H9 (cell line): ENCODE measurements around the gene CHDH. TPM values are rescaled to one million over a fixed set of nuclear protein-coding genes. Genes with fewer than 3 reads are reported as not detected.

Source experiments
- DNase-seq: peaks from one replicate; pipeline ENCODE4 v3.0.0-alpha.2; 2017
- H2AFZ ChIP-seq: one replicate; pipeline ENCODE4 v1.6.1; 2013; ENCODE audit warnings: mild to moderate bottlenecking, low read length, control low read depth, moderate library complexity
- H2AK5ac ChIP-seq: 2 replicates; pipeline ENCODE4 v1.6.1; 2013; ENCODE audit warnings: low read length, control low read depth, mixed read lengths; ENCODE audit not compliant: insufficient read length
- H2BK120ac ChIP-seq: one replicate; pipeline ENCODE4 v1.6.1; 2013; ENCODE audit warnings: low read depth, mild to moderate bottlenecking, low read length, control low read depth, inconsistent platforms; ENCODE audit not compliant: poor library complexity, severe bottlenecking
- H2BK12ac ChIP-seq: 2 replicates; pipeline ENCODE4 v1.6.1; 2013; ENCODE audit warnings: low read length, control low read depth, mixed read lengths, low read depth; ENCODE audit not compliant: insufficient read length
- H2BK15ac ChIP-seq: 2 replicates; pipeline ENCODE4 v1.6.1; 2013; ENCODE audit warnings: low read depth, low read length, control low read depth
- H2BK20ac ChIP-seq: one replicate; pipeline ENCODE4 v1.6.1; 2013; ENCODE audit warnings: low read depth, mild to moderate bottlenecking, low read length, control low read depth, inconsistent platforms; ENCODE audit not compliant: poor library complexity, severe bottlenecking
- H2BK5ac ChIP-seq: 2 replicates; pipeline ENCODE4 v1.6.1; 2013; ENCODE audit warnings: low read length, control low read depth, mixed read lengths; ENCODE audit not compliant: insufficient read length
- H3K14ac ChIP-seq: 2 replicates; pipeline ENCODE4 v1.6.1; 2013; ENCODE audit warnings: low read length, control low read depth; ENCODE audit not compliant: insufficient read depth
- H3K18ac ChIP-seq: 2 replicates; pipeline ENCODE4 v1.6.1; 2013; ENCODE audit warnings: low read depth, mild to moderate bottlenecking, mixed read lengths, low read length, control low read depth; ENCODE audit not compliant: insufficient read length
- H3K23ac ChIP-seq: 2 replicates; pipeline ENCODE4 v1.6.1; 2013; ENCODE audit warnings: low read length, control low read depth, mixed read lengths, low read depth; ENCODE audit not compliant: insufficient read length
- H3K23me2 ChIP-seq: 2 replicates; pipeline ENCODE4 v1.6.1; 2013; ENCODE audit warnings: low read depth, mild to moderate bottlenecking, mixed read lengths, low read length, control low read depth; ENCODE audit not compliant: insufficient read length, poor library complexity, severe bottlenecking
- H3K27ac ChIP-seq: 2 replicates; pipeline ENCODE4 v1.5.1; 2013; ENCODE audit warnings: low read length, control low read depth, mixed read lengths, low read depth; ENCODE audit not compliant: insufficient read length
- H3K27me3 ChIP-seq: 2 replicates; pipeline ENCODE4 v1.6.1; 2013; ENCODE audit warnings: low read length, control low read depth, inconsistent platforms; ENCODE audit not compliant: insufficient read depth
- H3K4ac ChIP-seq: 2 replicates; pipeline ENCODE4 v1.6.1; 2013; ENCODE audit warnings: low read depth, mild to moderate bottlenecking, control low read depth, inconsistent platforms, low read length, moderate library complexity
- H3K4me1 ChIP-seq: 2 replicates; pipeline ENCODE4 v1.6.1; 2013; ENCODE audit warnings: low read length, control low read depth, inconsistent platforms; ENCODE audit not compliant: insufficient read depth
- H3K4me2 ChIP-seq: 2 replicates; pipeline ENCODE4 v1.6.1; 2013; ENCODE audit warnings: low read length, control low read depth, mixed read lengths; ENCODE audit not compliant: insufficient read length, insufficient read depth
- H3K56ac ChIP-seq: 2 replicates; pipeline ENCODE4 v1.6.1; 2013; ENCODE audit warnings: low read depth, mild to moderate bottlenecking, mixed read lengths, low read length, control low read depth; ENCODE audit not compliant: insufficient read length
- H3K79me1 ChIP-seq: 2 replicates; pipeline ENCODE4 v1.6.1; 2013; ENCODE audit warnings: low read depth, mild to moderate bottlenecking, moderate library complexity, low read length, control low read depth, inconsistent platforms; ENCODE audit not compliant: insufficient read depth, poor library complexity, severe bottlenecking
- H3K79me2 ChIP-seq: 2 replicates; pipeline ENCODE4 v1.6.1; 2013; ENCODE audit warnings: low read length, control low read depth, inconsistent platforms; ENCODE audit not compliant: insufficient read depth
- H3K9ac ChIP-seq: 2 replicates; pipeline ENCODE4 v1.6.1; 2013; ENCODE audit warnings: low read length, control low read depth, mixed read lengths; ENCODE audit not compliant: insufficient read length; ENCODE audit errors: extremely low read depth
- H3K9me3 ChIP-seq: one replicate; pipeline ENCODE4 v1.6.1; 2013; ENCODE audit warnings: low read depth, low read length, inconsistent platforms; ENCODE audit not compliant: control insufficient read depth
- H3T11ph ChIP-seq: one replicate; pipeline ENCODE4 v1.6.1; 2013; ENCODE audit warnings: mild to moderate bottlenecking, low read length, control low read depth, inconsistent platforms
- H4K20me1 ChIP-seq: one replicate; pipeline ENCODE4 v1.6.1; 2013; ENCODE audit not compliant: control insufficient read depth, insufficient read length, insufficient read depth
- H4K5ac ChIP-seq: 2 replicates; pipeline ENCODE4 v1.6.1; 2013; ENCODE audit warnings: low read depth, mild to moderate bottlenecking, mixed read lengths, low read length, control low read depth; ENCODE audit not compliant: insufficient read length
- H4K8ac ChIP-seq: replicated peaks from 2 replicates; pipeline ENCODE4 v1.6.1; 2013; ENCODE audit warnings: low read length, control low read depth, mixed read lengths, low read depth; ENCODE audit not compliant: insufficient read length
- H4K91ac ChIP-seq: 2 replicates; pipeline ENCODE4 v1.6.1; 2013; ENCODE audit warnings: low read depth, mild to moderate bottlenecking, moderate library complexity, mixed read lengths, low read length, control low read depth; ENCODE audit not compliant: insufficient read length
- H3K27ac Mint-ChIP-seq, 3 experiments: 2 replicates in 2 of 3; 3 replicates in 1 of 3; pipeline ENCODE4 v1.8.0; 2020 to 2021; ENCODE audit warnings: mixed read lengths in 3 of 3, mild to moderate bottlenecking in 1 of 3, moderate library complexity in 1 of 3
- H3K27me3 Mint-ChIP-seq: 2 replicates; pipeline ENCODE4 v1.8.0; 2021; ENCODE audit warnings: low read depth, mild to moderate bottlenecking, moderate library complexity, mixed read lengths
- H3K36me3 Mint-ChIP-seq, 3 experiments: 2 replicates in 2 of 3; 3 replicates in 1 of 3; pipeline ENCODE4 v1.8.0; 2020 to 2021; ENCODE audit warnings: low read depth in 3 of 3, mixed read lengths in 3 of 3; ENCODE audit not compliant: insufficient read depth in 1 of 3
- H3K4me1 Mint-ChIP-seq, 2 experiments: 2 replicates each; pipeline ENCODE4 v1.8.0; 2020; ENCODE audit warnings: mixed read lengths in 2 of 2
- H3K4me3 Mint-ChIP-seq, 2 experiments: 2 replicates in 1 of 2; 3 replicates in 1 of 2; pipeline ENCODE4 v1.8.0; 2020 to 2021; ENCODE audit warnings: mild to moderate bottlenecking in 2 of 2, mixed read lengths in 2 of 2, moderate library complexity in 1 of 2
- H3K9me3 Mint-ChIP-seq, 2 experiments: 2 replicates in 1 of 2; 3 replicates in 1 of 2; pipeline ENCODE4 v1.8.0; 2020; ENCODE audit warnings: mild to moderate bottlenecking in 2 of 2, mixed read lengths in 2 of 2, moderate library complexity in 1 of 2
- CTCF ChIP-seq: fragments of 200-600 bp; sonication (generic); conservative IDR thresholded peaks from 3 replicates; pipeline ENCODE4 v1.8.0; 2021; ENCODE audit warnings: antibody characterized with exemption, mild to moderate bottlenecking
- WGBS: extraction: QIAGEN DNeasy Blood & Tissue Kit; methylation state at CpG from one replicate; pipeline ENCODE4 v1.1.7; 2013; ENCODE audit warnings: missing lambda C conversion rate, low lambda C conversion rate, mixed read lengths; ENCODE audit not compliant: insufficient read length; ENCODE audit errors: extremely low coverage; 5-methylcytosine and 5-hydroxymethylcytosine counted together
- total RNA-seq: library from RNA; stranded (reverse); gene quantifications from 2 replicates; pipeline ENCODE4 v1.2.1, GENCODE V29; 2021

CHDH gene
- total RNA-seq, 1 experiment from 2014 or later = 11.0 TPM

GRCh38 chr3:53824795-53825194, 21.4 kb downstream of the CHDH start:
- no peak overlapping the region for H2AFZ ChIP-seq
- no peak overlapping the region for H3K23ac ChIP-seq
- Mint-ChIP-seq H3K4me3 (no peak overlapping the region), H3K27ac (peak overlapping the region in 1 of 3 experiments; percentile 34; a peak in 1 of 7 replicates), H3K36me3 (peaks cover 0 to 6% (median 4%) of the 10 kb centered on the region in 3 experiments; a peak in 4 of 7 replicates), H3K9me3 (no peaks in the 10 kb centered on the region), H3K27me3 (no peaks in the 10 kb centered on the region), H3K4me1 (peaks cover 4 to 10% of the 10 kb centered on the region in 2 experiments; a peak in 3 of 4 replicates)
- H2BK12ac ChIP-seq = no peak overlapping the region
- H4K20me1 ChIP-seq = no peaks in the 10 kb centered on the region
- no peak overlapping the region for H4K5ac ChIP-seq
- WGBS = no CpG with 5 or more reads among the region's 4 CpGs
- no peaks in the 10 kb centered on the region for H3K9me3 ChIP-seq
- no peaks in the 10 kb centered on the region for H3K79me2 ChIP-seq
- no peaks in the 10 kb centered on the region for H3K27me3 ChIP-seq
- H3K23me2 ChIP-seq = no peaks in the 10 kb centered on the region
- H3K18ac ChIP-seq = no peak overlapping the region
- H2BK120ac ChIP-seq = no peak overlapping the region
- H2BK15ac ChIP-seq = no peak overlapping the region
- H3K4me2 ChIP-seq = no peak overlapping the region
- H3K56ac ChIP-seq = no peak overlapping the region
- H4K91ac ChIP-seq = no peak overlapping the region
- no peak overlapping the region for H2BK5ac ChIP-seq
- H3T11ph ChIP-seq = no peak overlapping the region
- no peak overlapping the region for H2BK20ac ChIP-seq
- H3K14ac ChIP-seq = no peak overlapping the region
- H3K9ac ChIP-seq = no peak overlapping the region
- no peak for DNase-seq
- no peak overlapping the region for H3K27ac ChIP-seq
- no peaks in the 10 kb centered on the region for H3K79me1 ChIP-seq
- no peaks in the 10 kb centered on the region for H3K4me1 ChIP-seq
- TF ChIP-seq CTCF = no peak
- H3K4ac ChIP-seq = no peak overlapping the region
- H4K8ac ChIP-seq = no peak overlapping the region
- no peak overlapping the region for H2AK5ac ChIP-seq
